ENCODE results near the gene KRT12.

DNA sequence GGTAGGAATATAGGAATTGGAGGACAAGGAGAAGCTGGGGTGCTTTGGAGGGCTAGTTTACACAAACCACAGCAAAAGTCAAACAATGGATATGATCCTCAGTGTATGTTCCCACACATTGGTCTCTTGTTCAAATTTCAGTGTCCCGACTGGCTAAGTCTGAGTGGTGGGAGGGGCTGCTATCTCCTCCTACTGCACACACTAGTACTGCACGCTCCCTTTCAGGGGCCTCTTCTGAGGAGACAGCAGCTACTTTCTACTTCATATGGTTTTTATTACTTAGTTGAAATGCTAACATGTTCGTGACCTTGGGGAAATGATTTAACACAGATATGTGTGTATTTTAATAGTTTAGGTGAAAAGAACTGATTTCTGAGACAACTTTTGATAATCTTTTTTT is 25.8 kb downstream of the KRT12 start:
- TF ChIP-seq, protein P1, sequence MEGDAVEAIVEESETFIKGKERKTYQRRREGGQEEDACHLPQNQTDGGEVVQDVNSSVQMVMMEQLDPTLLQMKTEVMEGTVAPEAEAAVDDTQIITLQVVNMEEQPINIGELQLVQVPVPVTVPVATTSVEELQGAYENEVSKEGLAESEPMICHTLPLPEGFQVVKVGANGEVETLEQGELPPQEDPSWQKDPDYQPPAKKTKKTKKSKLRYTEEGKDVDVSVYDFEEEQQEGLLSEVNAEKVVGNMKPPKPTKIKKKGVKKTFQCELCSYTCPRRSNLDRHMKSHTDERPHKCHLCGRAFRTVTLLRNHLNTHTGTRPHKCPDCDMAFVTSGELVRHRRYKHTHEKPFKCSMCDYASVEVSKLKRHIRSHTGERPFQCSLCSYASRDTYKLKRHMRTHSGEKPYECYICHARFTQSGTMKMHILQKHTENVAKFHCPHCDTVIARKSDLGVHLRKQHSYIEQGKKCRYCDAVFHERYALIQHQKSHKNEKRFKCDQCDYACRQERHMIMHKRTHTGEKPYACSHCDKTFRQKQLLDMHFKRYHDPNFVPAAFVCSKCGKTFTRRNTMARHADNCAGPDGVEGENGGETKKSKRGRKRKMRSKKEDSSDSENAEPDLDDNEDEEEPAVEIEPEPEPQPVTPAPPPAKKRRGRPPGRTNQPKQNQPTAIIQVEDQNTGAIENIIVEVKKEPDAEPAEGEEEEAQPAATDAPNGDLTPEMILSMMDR (IDR thresholded peaks at IDR 0.05), result no peak
- TF ChIP-seq, protein P2, sequence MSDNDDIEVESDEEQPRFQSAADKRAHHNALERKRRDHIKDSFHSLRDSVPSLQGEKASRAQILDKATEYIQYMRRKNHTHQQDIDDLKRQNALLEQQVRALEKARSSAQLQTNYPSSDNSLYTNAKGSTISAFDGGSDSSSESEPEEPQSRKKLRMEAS (IDR thresholded peaks at IDR 0.05; ENCODE audit: low read depth), result no peak
- TF ChIP-seq TAF1 (IDR thresholded peaks at IDR 0.05; ENCODE audit: borderline replicate concordance, low read depth, low read length) (no peak), RFX5 (IDR thresholded peaks at IDR 0.05; ENCODE audit: low read length) (no peak), TCF12 (IDR thresholded peaks at IDR 0.05) (no peak), EP300 (IDR thresholded peaks at IDR 0.05; ENCODE audit: borderline replicate concordance in 1 of 2, low read depth in 1 of 2, low read length in 1 of 2) (no peak), MXI1 (IDR thresholded peaks at IDR 0.05; ENCODE audit: low read depth, low read length) (no peak), FOSL2 (IDR thresholded peaks at IDR 0.05; ENCODE audit: borderline replicate concordance, low read depth) (no peak)
- TF ChIP-seq, protein P3, sequence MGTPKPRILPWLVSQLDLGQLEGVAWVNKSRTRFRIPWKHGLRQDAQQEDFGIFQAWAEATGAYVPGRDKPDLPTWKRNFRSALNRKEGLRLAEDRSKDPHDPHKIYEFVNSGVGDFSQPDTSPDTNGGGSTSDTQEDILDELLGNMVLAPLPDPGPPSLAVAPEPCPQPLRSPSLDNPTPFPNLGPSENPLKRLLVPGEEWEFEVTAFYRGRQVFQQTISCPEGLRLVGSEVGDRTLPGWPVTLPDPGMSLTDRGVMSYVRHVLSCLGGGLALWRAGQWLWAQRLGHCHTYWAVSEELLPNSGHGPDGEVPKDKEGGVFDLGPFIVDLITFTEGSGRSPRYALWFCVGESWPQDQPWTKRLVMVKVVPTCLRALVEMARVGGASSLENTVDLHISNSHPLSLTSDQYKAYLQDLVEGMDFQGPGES (IDR thresholded peaks at IDR 0.05; ENCODE audit: low read depth, low read length), result no peak
- TF ChIP-seq, protein P4, sequence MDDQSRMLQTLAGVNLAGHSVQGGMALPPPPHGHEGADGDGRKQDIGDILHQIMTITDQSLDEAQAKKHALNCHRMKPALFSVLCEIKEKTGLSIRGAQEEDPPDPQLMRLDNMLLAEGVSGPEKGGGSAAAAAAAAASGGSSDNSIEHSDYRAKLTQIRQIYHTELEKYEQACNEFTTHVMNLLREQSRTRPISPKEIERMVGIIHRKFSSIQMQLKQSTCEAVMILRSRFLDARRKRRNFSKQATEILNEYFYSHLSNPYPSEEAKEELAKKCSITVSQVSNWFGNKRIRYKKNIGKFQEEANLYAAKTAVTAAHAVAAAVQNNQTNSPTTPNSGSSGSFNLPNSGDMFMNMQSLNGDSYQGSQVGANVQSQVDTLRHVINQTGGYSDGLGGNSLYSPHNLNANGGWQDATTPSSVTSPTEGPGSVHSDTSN (IDR thresholded peaks at IDR 0.05), result no peak

Data from SK-N-SH (cell line).